DMS153 (cell line): ENCODE measurements around the gene WDR6.
A peak's percentile ranks its signal among the peaks of the same experiment; 100 is the strongest.

ENCODE experiments used
- DNase-seq: peaks from one replicate; lab custom pipeline; 2025; lab: John Stamatoyannopoulos, UW

The WDR6 gene

DNA sequence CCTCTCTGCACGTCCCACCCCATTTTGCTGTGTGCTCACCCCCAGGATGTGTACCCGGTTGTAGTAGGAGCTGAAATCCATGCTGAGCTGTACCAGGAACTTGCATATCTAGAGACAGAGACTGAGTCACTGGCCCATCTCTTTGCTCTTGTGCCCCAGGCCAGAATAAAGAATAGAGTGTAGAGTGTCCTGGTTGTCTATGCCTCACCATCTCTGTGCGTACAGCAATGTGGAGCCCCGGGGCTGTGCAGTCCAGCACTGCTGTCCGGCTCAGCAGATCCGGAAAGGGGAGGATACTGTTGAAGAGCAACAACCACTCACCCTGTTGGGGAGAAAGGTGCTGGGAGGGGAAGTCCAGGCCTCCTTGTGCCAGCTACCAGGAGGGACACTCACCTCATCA lies 8.6 kb downstream of the WDR6 start:
- no peak for DNase-seq

GRCh38 chr3:49016414-49017228 lies 9.4 kb downstream of the WDR6 start:
- DNase-seq: no peak

DNA sequence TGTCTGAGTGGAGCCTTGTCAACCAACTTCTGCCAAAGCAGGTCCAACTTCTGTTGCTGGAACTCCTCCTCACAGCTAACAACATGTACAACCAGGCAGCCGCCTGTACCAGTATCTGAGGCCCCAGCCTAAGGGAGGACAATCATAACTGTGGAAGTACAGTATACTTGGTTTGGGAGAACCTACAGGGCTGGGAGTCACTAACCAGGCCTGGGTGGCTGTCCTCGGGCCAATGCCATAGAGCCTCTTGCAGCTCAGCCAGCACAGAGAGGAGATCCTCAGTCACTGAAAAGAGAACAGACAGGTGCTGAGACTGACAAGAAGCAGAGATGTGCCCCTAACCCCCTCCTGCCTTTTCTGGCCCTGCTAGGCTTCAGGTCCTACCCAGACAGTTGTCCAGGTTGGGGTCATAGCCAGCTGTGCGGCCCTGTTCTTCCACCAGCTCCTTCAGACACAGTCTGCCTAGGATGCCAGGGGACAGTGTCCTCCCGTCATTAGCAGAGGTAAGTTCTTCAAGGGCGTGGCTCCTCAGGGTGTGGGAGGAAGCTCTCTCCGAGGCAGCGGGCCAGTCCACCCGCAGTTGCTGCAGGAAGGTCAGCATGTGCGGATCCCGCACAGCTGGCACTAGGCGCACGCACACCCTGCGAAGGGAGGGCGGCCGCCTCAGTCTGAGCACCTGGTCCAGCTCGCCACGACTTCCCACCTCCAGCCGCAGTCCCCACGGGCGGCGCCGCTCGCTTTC lies 10.2 kb downstream of the WDR6 start:
- DNase-seq: no peak

DNA sequence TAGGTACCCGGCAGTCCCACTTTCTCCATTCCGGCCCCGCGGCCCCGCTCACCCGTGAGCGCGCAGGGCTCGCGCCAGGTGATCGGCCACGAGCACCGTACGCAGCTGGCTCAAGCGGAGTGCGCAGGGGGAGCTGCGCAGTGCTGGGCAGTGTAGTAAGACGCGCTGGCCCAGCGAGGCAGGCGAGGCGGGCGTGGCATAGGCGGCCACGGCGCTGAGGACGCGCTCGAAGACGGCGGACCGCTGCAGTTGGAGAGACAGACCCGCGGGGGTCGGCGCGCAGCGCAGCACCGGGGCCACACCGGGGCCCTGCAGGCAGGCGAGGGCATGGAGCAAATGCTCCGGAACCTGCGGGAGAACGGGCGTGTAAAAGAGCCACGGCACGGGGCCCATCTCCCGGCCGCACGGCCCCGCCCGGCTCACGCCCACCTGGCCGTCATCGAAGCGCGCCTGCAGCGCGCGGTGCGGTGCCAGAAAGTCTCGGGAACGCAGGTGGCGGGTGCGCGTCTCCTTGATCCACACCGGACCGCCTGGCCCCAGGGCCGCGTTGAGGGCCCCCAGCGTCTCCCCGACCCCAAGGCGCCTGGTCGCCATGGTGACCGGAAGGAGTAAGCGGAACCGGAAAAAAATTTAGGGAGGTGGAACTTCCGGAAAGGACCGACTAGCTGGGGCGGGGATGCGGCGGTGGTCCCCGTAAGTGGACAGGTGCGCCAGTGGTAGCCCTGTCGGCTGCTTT lies 10.9 kb downstream of the WDR6 start, which contains the start of gene DALRD3:
TSS of gene DALRD3 (minus strand) at position 610 of the 736 bp plus-strand sequence. CDS start at position 594, 16 bp downstream.
- peak; percentile 24 for DNase-seq

- DNase-seq: no peak
Measured at GRCh38 chr3:49018707-49019006, 11.5 kb downstream of the WDR6 start.

DNA sequence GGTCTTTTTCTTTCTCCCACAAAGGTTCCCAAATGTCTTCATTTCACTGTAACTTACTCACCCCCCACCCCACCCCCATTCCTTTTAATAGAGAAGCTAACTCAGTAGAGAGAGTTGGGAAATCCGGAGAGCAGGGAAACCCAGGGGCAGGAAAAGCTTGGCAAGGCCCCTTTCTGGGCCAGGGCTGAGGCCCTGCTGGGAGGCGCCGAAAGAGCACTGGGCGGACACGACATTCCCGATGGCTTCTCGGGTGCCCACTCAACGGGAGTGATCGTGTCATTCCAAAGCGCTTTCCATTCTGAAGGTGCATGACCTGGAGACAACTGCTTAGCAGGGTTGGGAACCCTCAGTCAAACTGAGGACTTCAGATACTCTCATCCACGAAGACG lies 12.7 kb downstream of the WDR6 start:
- DNase-seq: no peak

DNA sequence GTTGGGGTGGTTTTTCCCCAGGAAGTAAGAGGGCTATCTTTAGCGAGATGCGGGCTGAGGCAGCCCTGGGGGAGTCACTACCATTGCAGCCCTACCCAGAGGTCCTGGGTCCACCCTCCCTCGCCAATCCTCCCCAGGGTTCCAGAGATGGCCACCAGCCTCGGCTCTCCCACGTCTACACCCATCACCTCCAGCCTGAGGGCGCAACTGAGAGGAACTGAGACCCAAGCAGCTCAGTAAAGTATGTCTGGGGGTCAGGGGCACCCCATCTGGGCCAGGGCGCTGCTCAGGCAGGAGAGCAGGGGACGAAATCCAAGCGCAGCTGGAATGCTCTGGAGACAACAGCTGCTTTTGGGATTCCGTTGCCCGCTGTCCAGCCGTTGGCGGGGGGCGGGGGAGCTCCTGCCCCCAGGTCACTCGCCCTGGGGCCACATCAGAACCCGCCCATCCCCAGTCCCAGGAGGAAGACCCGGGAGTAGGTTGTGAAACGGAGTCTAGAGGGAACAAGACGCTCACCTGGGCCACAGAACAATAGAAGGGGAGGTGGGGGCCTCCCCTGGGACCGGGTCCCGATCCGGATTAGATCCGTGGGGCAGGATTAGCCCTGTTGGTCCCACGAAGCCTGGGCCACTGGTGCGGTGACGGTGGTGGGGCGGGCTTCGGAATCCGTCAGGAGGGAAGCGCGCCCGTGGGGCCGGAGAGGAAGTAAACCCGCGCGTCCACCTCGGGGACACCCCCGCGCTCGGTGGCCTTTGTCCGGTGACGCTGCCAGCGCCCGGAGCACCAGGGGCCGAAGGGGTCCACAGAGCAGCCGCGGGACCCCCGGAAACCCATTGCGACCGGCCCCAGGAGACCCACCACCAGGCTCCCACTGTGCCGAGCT lies 13.4 kb downstream of the WDR6 start:
- DNase-seq: no peak

GRCh38 chr3:49021213-49021812 lies 14.1 kb downstream of the WDR6 start:
- peak; percentile 81 for DNase-seq

DNA sequence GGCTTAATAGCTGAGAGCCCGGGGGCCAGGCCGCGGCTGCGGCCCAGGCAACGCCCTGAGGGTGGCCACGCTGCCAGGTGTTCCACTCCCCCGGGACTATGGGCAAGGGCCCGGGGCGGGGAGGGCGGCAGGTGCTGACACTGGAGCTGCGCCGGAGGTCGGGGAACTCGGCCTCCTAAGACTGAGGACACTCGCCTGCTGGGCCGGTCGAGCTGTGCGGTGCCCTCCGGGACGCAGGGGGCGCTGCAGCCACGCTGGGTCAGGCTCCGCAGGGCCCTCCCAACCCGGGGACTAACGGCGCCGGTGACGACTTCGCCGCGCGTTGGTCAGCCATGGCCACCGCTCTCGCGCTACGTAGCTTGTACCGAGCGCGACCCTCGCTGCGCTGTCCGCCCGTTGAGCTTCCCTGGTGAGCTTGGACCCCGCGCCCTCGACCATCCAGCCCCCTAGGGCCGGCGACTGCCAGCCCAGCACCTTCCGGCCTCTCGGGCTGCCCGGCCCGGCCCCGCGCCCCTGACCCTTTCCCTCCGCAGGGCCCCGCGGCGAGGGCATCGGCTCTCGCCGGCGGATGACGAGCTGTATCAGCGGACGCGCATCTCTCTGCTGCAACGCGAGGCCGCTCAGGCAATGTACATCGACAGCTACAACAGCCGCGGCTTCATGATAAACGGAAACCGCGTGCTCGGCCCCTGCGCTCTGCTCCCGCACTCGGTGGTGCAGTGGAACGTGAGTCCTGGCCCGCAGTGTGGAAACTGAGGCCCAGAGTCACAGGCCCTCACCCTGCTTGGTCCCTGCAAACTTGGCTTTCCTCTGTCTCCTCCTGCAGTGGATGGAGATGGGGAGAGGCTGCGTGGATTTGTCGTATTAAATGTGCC lies 14.9 kb downstream of the WDR6 start, which contains the start of gene NDUFAF3:
TSS of gene NDUFAF3 (plus strand) at position 309 of the 875 bp plus-strand sequence. CDS start at position 333, 24 bp downstream.
- peak; percentile 68 for DNase-seq

DNA sequence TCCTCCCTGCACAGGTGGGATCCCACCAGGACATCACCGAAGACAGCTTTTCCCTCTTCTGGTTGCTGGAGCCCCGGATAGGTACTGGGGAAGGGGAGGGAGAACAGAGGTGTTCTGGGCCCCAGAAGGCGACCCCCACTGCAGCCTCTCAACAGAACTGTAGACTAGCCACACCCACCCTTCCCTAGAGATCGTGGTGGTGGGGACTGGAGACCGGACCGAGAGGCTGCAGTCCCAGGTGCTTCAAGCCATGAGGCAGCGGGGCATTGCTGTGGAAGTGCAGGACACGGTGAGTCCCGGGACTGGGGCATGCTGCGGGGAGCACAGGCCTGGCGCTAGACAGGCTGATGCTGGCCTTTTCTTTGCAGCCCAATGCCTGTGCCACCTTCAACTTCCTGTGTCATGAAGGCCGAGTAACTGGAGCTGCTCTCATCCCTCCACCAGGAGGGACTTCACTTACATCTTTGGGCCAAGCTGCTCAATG lies 15.5 kb downstream of the WDR6 start:
- DNase-seq: no peak

DNA sequence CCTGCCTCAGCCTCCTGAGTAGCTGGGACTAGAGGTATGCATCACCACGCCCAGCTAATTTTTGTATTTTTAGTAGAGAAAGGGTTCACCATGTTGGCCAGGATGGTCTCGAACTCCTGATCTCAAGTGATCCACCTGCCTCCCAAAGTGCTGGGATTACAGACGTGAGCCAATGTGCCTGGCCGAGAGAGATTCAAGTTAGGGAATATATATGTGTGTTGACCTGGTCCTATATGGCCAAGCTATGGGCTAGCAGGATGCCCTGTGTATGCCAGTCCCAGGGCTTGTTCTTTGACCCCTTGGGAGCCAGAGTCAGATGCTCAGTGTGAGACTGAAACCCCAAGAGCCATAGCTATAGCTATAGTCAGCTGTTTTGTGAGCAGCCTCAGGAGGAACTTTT lies 16.6 kb downstream of the WDR6 start:
- no peak for DNase-seq

- DNase-seq: no peak
Measured at GRCh38 chr3:49024449-49024848, 17.3 kb downstream of the WDR6 start.

GRCh38 chr3:49025005-49025792 lies 18.0 kb downstream of the WDR6 start:
- DNase-seq: no peak

GRCh38 chr3:49025793-49026520 lies 18.8 kb downstream of the WDR6 start:
- DNase-seq: no peak

- no peak for DNase-seq
Measured at GRCh38 chr3:49026536-49026935, 19.3 kb downstream of the WDR6 start.

DNA sequence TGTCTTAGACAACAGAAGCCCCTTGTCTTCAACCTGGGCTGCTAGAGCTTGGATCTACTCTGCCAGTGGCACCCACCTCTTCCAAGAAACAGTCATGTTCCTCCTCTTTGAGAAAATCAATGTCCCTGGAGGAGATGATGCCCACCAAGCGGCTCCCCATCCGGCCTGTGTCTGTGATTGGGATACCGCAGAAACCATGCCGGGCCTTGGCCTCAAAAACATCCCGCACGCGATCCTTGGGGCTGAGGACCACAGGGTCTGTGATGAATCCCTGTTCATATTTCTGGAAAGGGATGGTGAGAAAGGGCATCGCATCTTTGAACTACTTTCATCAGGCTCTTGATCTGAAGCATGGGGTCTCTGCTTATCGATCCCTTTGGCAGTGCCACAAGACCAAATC lies 20.4 kb downstream of the WDR6 start:
- DNase-seq: no peak

GRCh38 chr3:49028298-49028672 lies 21.1 kb downstream of the WDR6 start:
- DNase-seq: no peak
